ENCODE data around the gene DCT.
"Not testable (repeated sequence)": the region's sequence is repeated elsewhere in the genome, so short reads cannot be mapped to it uniquely, and the experiment has no call there.

DCT gene

DNA sequence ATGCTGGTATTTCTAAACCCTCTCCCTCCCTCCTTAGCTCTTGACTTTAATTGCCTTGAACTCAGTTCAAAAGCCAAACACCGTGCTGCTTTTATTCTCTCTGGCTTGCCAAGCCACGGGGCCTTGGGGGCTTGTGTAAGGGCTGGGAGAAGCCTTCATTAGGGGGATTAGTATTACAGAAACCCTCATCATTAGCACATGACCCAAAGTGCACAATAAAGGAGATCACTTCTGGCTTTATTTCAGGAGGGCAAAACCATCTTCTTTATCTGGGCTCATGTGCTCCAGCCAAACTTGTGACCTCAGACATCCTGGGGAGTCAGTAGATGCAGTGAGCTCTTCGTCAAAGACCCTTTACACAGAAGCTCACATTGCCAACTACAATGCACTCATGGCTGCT, at the start of gene DCT:
Gene DCT, minus strand, starts transcription at position 67 of the 400 bp plus-strand sequence. CDS start 427 bp downstream, outside the sequence.
- no peak for DNase-seq

DNA sequence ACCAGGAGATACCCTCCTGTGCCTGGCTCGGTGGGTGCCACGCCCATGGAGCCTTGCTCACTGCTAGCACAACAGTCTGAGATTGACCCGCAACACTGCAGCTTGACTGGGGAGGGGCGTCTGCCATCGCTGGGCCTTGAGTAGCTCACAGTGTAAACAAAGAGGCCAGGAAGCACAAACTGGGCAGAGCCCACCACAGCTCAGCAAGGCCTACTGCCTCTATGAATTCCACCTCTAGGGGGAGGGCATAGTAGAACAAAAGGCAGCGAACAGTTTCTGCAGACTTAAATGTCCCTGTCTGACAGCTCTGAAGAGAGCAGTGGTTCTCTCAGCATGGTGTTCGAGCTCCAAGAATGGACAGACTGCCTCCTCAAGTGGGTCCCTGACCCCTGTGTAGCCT, 47.5 kb upstream of the DCT start:
- not testable (repeated sequence) for DNase-seq

DNA sequence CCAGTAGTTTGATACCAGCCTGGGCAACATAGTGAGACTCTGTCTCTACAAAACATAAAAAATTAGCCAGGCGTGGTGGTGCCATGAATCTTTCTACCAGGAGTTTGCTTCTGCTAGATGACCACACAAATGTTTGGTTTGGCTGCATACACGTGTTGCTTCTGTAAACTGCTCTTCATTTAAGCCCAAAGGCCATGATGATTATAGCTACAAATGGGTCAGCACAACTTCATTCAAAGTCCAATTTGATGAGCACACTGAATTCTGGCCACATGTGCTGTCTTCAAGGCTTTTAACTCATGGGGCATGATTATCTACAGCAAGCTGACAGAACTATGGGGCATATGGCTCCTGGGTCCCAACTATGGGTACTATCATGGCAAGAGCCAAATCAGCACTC, 46.3 kb upstream of the DCT start:
- no peak for DNase-seq

DNA sequence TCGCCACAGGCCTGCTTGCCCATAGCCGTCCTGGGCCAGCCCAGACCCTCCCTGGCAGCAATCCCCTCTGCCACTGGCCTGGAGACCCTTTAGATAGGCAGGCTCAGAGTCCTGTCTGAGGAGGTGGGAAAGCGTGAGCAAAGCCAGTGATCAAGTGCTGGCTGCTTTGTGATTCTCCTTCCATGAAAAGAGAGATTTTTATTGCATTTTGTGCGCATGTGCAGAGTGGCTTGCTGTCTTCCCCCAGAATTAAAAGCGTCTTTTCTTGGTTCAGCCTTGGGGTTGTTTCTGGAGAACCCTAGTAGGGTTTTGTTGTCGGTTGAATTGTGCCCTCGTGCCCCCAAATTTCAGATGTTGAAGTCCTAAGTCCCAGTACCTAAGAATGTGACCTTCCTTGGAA, 44.9 kb upstream of the DCT start:
- no peak for DNase-seq

DNA sequence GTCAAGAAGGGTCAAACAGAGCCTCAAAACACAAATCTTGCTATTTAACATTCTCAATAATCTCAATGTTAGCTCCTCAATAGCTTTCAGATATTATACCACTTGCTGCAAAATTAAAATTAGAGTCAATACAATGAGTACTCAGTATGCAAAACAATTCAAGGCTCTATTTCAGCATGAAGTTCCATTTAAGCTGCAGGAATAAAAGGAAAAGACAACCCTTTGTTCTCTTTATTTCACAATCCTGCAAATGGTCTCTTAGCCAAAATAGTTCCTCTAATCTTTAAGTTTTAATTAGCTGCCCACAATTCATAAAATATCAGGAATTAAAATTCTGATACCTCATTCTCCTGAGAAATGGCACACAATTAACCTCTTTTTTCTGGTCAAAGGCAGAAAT, 40.5 kb upstream of the DCT start:
- no peak for DNase-seq

DNA sequence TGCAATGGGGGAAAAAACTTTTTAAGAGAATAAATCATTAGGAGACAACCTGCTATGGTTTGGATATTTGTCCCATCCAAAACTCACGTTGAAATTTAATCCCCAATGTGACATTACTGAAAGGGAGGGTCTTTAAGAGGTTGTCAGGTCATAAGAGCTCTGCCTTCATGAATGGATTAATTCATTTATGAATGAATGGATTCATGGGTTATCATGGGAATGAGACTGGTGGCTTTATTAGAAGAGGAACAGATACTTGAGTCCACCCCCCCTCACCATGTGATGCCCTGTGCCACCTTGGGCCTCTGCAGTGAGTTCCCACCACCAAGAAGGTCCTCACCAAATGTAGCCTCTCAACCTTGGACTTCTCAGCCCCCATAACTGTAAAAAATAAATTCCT, 37.0 kb upstream of the DCT start:
- DNase-seq: no peak

DNA sequence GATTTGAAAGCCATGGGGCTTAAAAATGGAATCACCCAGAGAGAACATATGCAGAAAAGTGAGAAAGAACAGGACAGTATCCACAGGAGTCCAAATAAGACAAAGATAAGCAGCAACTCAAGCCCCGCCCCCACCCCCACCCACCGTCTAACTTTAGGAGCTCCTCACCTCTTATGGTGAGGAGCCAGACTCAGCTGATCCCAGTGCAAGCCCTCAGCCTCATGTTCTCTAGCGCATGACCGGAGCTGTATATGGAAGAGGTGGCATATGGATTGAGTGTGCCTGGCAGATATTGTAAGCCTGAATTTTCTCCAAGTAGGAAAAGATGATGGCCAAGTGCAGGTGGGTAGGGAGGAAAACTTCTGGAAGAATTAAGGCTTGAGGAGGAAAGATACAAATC, 36.4 kb upstream of the DCT start:
- DNase-seq: no peak

DNA sequence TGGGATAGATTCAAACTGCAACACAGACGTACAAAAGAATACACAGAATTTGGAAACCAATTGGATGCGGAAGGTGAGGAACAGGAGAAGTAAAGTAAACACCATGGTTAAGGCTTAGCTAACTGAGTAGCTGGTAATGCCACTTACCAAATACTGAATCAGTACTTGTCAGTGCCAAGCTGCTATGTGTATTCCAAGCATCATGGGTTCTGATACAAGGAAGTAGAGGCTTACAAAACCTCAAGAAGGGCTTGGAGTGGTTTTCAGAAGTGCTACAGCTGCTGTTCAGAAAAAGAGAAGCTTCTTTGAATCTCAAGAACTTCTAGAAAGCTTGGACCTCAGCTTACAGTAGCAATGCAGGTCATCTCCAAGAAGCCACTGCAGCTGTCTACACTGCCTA, 35.9 kb upstream of the DCT start:
- DNase-seq: no peak

DNA sequence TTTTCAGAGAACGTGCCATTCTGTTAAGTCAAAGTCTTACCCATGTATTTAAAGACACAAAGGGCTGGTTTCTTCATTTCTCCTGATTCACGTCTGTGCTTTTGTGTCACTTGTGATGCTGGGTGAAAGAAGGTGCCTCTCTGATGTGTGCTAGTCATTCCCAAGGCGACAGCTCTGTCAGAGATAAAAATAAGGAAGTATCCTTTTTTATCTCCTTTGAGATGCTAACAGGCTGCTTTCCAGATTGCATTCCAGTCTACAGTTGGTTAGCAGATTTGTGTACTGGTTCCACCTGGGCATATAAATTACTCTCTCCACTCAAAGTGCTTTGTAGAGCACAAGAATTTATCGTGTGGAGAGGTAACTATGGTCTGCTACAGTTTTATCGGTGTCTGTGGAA, 33.5 kb upstream of the DCT start:
- no peak for DNase-seq

DNA sequence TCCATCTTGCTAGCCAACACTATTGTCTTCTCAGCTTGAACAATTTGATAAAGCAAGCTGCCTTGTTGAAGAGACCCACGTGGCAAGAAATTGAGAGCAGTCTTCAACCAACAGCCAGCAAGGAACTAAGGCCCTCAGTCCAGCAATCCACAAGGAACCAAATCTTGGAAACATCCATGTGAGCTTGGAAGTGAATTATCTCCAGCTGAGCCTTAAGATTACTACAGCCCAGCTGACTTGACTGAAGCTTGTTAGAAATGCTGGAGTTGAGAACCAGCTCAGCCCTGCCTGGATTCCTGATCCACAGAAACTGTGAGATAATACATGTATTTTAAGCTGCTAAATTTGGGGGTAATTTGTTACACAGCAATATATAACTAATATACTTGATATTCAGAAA, 26.2 kb upstream of the DCT start:
- DNase-seq: no peak

DNA sequence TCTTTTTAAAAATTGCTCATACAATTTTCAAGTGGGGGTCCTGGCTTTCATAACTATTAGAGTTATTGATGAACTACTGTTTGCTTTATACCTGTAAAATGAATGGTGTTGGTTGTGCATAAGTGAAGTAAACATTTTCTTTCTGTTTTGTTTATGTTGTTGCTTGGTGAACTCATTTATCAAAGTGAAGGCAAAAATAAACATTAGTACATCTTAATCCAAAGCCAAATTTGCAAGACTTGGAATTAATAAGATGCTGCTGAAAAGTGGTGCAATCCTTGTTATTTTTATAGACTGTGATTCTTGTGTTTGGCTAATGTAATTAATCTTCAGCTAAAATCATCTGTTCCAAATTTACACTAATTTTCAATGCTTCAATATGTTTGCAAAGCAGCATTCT, 24.4 kb upstream of the DCT start:
- DNase-seq: no peak

DNA sequence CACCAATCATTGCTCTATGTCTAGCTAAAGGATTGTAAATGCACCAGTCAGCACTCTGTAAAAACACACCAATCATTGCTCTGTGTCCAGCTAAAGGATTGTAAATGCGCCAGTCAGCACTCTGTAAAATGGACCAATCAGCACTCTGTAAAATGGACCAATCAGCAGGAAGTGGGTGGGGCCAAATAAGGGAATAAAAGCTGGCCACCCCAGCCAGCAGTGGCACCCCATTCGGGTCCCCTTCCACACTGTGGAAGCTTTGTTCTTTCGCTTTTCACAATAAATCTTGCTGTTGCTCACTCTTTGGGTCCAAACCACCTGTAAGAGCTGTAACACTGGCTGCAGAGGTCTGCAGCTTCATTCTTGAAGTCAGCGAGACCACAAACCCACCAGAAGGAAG, 19.3 kb upstream of the DCT start:
- not testable (repeated sequence) for DNase-seq

DNA sequence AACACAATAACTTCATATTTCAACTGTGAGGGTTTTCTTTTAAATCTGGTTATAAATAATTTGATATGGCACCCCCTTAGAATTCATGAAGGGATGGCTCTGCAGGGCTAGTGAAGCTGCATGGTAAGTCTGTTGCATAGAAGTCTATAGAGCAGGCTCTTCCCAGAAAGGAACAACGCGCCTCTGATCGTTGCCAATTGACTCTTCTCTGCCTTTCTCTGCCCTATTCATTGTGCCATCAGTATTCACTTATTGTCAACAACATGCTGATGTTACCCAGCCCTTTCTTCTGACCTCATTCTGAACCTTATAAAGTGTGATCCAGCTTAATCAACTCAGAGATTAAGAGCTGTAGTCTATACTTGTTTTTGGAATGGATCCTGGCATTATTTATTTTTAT, 16.3 kb upstream of the DCT start:
- DNase-seq: no peak

DNA sequence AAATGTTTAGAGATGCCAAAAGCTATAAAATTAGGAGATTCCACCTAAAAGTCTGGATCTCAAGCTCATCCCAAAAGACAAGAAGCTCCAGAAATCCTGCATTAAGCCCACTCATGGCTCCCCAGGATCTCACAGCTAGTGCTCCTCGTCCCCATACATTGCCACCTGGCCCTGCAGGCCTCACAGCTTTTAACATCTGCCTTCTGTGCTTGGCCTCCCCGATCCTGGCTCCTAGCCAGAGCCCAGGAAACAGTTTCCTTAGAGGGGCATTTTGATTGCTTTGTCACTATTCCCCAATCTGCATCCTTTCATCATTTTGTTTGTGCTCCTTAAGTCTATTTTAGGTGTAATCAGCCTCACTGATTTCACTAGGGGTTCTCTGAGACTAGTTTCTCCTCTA, 14.5 kb upstream of the DCT start:
- DNase-seq: no peak

DNA sequence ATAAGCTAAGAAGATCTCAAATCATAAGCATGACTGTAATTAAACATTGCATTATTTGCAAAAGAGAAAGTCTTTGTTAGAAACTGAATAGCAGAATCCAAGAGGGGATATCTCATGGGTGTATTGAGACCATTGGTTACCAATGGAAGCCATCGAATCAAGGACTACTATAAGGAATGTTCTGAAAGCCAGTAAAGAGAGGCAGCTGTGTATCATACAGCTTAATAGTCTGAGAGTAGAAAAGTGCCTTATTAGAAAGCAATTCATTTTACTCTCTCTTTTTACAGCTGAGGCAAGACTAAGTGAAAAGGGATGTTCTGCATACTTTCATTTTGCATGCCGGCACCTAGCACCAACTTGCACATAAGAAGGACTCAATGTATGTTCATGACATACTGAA, 7.6 kb upstream of the DCT start:
- no peak for DNase-seq

DNA sequence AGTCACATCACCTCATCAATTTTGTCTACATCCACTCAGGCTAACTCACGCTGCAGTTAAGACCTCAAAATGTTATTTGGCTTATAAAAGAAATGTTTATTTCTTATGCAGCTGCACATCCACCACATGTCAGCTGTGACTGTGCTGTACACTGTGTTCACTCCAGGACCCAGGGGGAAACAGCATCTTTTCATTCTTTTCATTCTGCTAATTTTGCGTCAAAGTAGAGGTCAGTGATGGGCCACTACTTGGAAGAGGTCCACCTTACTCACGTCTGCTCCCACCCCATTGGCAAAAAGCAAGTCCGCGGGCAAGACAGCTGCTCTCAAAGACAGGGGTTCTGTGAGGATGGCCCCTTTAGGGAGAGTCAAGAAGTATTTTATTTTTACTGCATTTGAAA, 4.5 kb upstream of the DCT start:
- no peak for DNase-seq

DNA sequence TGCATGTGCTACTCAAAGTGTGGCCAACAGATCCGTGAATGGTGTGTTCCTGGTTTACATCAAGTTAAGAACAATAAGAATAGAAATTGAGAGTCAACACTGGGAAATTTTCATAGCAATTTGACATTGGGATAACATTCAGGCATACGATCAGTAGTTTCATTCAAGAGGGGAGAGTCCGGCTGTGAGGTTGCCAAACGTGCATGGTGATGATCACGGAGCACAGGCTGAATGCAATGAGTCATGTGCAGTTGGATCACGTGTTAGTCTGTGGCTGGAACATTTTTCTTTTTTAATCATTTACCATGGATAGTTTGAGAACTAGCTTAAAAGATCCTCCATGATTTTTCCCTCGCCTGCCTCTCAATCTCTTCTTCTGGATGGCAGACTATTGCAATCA, 2.5 kb upstream of the DCT start:
- no peak for DNase-seq

DNA sequence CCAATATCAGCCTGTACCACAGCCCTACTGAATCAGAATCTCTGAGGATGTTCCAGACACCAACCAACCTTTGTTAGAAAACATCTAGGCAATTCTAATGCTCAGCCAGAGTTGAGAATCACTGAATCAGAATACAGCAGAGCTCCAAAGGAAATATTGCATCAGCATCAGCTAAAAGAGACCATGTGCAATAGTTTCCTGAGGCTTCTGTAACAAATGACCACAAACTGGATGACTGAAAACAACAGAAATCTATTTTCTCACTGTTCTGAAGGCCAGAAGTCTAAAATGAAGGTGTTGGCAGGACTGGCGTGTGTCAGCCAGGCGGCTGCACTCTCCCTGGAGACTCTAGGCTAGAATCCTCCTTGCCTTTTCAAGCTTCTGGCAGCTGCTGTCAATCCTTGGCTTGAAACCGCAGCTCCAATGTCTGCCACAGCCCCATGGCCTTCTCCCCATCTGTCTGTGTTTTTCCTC, 1.2 kb upstream of the DCT start:
- DNase-seq: no peak

DNA sequence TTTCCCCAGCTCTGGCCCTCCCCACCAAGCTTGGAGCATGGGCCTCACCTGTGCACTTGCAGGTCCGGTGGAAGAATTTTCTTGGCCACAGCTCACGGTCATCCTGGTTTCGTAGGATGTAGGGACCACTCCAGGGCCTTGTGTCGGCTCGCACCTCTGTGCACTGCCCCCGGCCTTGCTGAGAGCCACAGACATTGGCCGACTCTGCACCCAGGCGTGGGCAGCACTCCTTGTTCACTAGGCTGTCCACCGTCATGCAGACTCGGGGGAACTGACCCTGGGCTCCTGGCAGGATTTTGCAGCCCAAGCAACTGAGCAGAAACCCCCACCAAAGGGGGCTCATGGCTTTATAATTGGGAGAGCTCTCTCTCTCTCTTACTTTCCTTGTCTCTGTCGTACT, 569 bp downstream of the DCT start:
- no peak for DNase-seq

DNA sequence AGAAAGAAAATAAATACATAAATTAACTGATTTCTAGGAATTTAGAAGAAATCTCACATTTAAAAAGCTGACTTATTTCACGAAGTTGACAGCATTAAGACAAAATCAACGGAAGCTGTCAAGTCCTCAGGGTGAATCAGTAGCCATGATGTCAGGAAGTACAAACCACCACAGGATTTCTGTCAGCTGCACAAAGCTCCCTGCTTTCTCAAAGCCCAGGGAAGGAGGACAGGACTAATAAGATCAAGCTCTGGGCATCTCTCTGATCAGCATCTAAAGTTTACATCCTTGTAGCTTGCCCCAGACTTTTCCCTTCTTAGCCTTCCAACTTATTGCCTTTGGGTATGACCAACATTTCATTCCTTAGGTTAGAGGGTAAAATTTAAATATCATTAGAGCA, 9.4 kb downstream of the DCT start:
- DNase-seq: no peak

DNA sequence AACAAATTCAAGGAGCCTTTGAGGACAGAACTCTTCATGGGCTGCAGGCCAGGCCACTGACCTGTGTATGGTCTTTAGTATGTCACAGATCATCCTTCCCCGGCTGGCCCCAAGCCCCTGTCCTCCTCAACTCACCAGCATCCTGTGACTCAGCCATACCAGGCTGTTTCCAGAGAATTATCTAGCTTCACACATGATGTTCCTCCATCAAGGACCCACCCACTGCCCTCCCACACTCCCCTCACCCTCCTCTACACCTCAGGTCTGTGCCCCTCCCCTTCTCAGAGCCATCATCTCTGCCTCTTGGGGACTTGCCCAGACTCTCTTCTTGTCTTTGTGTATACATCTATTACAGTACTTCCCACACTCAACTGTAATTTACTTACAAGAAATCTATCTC, 14.7 kb downstream of the DCT start:
- no peak for DNase-seq

DNA sequence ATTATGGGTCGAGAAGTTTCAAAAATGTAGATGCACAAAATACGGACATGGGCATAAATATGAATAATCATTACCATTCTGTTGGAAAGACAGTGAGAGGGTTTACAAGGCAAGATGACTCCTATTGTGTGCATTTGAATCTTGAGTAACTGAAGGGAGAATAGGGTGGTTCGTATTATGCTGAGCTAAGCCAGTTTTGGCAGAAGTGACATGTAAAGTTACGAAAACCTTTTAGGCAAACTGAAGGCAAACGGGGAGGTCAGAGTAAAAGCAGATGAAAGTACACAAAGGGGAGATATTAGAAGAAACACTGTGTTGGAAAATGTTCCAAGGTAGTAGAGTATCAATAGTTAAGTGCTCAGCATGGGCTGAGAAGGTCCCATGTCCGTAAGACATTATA, 16.8 kb downstream of the DCT start:
- no peak for DNase-seq

DNA sequence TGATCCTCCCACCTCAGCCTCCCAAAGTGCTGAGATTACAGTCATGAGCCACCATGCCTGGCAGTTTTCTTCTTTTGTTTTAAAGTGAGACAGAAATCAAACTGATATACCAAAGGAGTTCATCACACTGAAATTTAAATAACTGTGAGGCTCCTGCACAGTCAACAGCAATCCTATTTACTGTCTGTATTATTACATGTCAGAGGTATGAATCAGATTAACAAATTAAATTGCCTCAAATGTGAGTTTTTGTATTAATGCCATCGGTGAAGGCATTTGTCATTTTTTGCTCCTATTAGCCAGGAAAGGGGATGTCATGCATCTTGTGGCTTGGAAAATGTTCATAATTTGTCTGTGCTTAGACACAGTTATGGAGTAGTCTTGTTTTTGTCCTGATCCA, 20.4 kb downstream of the DCT start:
- no peak for DNase-seq

DNA sequence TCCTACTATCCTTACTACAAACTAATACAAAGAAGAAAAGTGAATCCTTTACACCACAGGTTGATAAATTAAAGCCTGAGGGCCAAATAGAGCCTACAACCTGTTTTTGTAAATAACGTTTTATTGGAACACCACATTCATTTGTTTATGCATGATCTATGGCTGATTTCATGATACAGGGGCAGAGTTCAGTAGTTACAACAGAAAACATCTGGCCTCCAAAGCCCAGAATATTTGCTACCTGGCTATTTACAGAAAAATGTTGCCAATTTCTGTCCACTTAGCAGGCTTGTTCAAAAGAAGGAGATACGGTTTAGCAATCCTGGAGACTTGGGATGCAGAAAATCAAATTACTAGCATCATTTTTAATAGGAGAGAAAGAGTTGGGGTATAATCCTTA, 24.1 kb downstream of the DCT start:
- DNase-seq: no peak

DNA sequence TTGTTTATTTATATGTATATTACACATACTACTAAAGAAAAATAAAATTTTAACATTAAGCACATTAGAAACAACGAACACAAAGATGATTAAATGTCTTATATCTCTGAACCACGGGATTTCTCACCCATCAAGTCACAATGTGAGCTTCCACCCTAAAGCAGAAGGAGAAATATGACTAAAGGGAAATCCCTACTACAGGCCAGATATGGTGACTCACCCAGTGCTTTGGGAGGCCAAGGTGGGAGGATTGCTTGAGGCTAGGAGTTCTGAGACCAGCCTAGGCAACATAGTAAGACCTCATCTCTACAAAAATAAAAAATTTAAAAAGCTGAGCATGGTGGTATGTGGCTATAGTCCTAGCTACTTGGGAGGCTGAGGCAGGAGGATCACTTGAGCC, 24.6 kb downstream of the DCT start:
- DNase-seq: no peak

DNA sequence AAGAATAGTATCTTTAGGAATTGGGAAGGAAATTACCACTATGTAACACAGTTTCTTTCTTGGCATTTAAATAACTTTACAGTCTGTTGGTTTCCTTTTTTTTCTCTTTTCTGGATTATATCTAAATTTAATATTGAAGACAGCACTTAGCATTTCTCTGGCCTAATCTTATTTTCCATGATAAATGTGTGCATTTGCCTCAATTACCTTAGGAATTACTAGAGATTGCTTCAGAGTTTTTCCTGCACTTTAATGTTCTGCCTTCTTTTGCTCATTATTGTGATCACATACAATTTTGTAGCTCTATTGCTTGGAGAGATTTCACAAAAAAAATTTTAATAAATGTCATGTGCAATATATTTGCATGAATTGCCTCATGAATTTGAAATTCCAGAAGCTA, 25.1 kb downstream of the DCT start:
- DNase-seq: no peak
